DMS114 treated with DMSO at 0.1 percent for 48 hours (cell line): ENCODE data around the gene TRPV6.

Source experiments
- DNase-seq: peaks from one replicate; lab custom pipeline; 2025; ENCODE audit not compliant: unreplicated experiment; lab: John Stamatoyannopoulos, UW

TRPV6 gene

DNA sequence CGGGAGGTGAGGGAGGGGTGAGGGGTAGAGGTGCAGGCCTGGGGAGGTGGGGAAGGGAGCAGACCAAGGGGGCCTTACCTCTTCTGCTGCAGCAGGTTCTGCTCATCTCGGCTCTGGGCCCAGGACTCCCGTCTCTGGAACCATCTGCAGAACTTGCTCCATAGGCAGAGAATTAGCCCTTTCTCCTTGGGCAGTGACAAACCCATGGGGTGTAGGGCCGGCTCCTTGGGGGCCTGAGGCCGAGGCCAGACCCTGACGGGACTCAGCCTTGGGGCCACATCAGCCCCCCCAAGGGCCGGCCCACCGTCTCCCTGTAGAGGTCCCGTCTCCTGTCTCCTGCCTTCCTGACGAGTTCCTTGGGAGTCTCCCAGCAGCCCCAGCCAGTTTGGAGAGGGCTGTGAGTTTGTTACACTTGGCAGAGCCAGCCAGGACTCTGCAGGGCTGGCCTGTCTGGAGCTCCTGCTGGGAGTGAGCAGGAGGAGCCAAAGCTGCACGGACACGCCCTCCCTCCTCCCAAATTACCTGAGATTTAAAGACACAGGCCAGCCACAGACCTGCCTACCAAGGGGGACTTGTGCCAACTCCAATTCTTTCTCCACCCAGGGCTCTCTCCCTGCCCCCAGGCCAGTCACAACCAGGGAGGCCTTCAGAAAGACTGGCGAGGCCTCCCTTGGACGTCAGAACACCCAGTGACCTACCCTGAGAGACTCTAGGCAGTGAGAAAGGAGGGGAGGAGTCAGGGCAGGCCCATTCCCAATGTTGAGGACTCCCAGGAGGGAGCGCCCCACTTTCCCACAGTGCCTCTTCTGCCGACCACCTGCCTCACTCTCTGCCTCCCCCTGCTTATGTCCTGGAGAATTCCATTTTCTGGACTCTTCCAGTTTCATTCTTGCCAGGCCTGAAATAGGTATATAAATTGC, at the start of gene TRPV6:
TSS of gene TRPV6 (minus strand) at position 435 of the 920 bp plus-strand sequence.
- DNase-seq, result no peak

DNA sequence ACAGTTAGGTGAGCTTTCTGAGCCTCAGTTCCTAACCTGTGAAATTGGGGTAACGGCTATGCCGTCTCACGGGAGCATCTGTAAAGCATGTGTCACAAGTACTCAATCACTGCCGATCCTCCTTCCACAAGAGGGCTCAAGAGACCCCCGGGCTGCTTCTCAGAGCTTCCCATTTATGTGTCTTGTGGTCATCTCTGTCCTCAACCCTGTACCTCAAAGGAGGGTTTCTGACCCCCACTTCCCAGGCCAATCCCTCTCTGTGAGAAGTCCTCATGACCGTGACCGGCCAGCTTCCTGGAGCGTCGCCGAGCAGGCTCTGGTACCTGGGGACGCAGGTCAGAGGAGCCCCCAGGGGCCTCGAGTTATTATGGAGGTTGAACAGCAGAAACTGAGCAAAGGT, 48.5 kb upstream of the TRPV6 start:
- no peak for DNase-seq

DNA sequence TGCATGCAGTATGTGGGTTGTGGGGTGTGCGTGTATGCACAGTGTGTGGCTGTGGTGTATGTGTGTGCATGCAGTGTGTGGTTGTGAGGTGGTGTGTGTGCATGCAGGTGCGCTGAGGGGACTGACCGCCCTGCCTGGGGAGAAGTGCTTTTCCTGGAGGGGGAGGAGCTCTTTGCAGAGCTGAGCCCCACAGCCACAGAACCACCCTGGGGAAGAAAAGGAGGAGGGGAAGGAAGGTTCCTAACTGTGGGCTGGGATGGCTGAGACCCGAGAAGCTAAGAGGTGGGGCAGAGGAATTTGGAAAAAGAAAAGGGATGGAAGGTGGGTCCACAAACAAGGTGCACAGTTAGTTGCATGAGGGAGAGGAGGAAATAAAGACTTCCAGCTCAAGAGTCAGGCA, 48.1 kb upstream of the TRPV6 start, which contains the start of gene TRPV5:
TSS of gene TRPV5 (minus strand) at position 123 of the 400 bp plus-strand sequence. CDS start 287 bp downstream, outside the sequence.
- no peak for DNase-seq

GRCh38 chr7:142933092-142933475, 47.5 kb upstream of the TRPV6 start:
- DNase-seq, result no peak

DNA sequence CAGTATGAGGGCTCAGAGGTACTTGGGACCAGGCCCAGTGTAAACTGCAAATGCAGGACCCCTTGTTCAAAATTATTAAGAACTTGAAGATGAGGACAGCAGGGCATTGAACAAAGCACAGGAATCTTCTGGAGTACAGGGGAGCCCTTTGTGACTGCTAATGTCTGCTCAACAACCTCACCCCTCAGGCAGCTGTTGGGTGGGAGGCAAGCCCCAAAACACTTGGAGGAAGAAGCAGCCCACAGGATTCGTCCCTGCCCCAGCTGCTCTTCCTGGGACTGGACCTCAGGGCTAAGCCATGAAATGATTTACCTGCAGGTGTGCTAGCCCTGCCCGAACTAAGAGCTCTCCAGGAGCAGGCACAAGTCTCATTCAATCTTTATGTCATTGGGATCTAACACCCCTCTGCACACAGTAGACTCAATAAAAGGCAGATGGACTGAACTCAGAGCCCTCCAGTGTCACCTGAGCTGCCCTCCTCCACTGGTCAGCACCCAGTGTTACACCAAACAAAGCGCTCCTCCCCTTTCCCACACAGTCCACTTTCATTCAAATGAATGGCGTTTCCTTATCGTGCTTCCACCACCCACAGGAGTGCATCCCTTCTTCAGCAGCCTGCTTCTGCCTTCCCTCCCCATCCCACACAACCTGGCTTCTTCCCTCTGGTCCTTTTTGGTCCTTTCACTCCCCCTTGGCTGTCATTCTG, 47.0 kb upstream of the TRPV6 start:
- DNase-seq, result no peak

DNA sequence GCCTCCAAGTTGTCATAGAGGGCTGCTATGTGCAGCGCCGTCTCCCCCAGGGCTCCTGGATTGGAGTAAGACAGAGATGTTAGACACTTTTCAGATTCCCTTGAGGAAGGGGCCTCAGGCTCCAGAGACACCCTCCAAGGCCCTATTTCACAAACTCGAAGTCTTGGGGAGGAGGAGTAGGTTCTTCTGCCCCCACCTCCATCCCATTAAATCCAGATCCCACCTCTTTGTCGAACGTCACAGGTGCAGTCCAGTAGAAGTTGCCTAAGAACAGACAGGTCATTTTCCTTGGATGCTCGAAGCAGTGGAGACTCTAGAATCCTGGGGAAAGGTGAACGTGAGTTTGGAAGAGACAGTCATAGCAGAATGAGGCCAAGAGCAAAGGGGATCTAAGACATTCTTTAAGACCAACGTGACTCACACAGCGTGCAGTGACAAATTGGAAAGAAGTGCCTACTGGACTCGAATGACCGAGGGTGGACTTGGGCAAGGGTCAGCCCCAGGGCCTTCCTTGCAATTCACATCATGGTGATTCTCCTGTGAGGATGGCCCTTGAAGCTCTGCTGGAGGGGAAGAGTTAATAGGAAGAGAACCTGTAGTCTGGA, 44.7 kb upstream of the TRPV6 start:
- no peak for DNase-seq

DNA sequence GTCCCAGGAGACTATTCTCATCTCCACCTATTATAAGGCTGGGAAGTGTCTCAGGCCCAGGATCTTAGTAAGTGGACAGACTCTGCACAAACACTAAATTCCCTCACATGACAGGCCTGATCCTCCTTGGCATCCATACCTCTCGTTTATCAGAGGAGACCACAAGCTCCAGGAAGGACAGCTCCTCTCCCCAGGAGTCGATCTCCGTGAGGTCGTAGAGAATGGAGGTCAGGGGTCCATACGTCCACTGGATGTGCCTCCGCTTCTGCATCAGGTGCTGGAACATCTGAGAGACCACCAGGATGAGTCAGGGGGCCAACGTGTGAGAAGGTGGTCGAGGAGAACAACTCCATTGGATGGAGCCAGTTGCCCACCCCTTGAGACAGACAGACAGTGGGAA, 42.4 kb upstream of the TRPV6 start:
- no peak for DNase-seq

- no peak for DNase-seq
Observed at GRCh38 chr7:142927085-142927745, 41.7 kb upstream of the TRPV6 start.

GRCh38 chr7:142925413-142925812, 39.9 kb upstream of the TRPV6 start:
- no peak for DNase-seq

DNA sequence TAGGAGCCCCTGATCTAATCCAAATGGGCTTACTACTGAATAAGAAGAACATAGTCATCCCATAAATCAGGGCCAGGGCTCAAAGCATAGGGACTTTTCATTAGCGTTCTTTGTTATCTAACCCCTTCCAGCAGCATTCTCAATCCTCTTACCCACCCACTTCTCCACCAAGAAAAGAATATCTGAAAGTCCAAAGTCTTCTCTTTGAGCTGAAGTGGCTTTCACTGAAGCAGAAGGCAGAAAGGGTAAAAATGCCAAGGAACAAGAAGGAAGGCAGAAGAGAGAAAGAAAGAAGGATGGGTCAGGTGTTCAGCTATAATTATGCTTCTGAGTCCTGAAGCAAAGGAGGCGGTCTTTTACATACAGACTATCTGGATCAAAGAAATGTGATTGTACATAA, 37.8 kb upstream of the TRPV6 start:
- DNase-seq, result no peak

DNA sequence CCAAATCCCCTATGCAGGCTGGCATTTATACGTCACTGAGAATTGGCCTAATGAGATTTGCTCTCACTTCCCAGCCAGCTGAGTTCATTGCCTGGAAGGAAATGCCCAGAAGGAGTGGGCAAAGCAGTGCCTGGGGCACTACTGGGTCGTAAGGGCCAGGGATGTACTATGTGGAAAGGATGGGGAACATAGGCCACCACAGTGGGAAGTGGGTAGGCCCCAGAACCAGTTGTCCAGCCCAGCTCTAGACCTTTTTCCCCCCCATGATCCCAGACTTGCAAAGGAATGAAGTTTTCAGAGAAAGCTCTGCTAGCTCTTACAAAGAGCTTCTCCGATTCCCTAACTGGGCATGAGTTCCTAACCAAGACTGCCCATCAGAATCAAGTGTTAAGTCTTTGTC, 34.1 kb upstream of the TRPV6 start:
- DNase-seq, result no peak

DNA sequence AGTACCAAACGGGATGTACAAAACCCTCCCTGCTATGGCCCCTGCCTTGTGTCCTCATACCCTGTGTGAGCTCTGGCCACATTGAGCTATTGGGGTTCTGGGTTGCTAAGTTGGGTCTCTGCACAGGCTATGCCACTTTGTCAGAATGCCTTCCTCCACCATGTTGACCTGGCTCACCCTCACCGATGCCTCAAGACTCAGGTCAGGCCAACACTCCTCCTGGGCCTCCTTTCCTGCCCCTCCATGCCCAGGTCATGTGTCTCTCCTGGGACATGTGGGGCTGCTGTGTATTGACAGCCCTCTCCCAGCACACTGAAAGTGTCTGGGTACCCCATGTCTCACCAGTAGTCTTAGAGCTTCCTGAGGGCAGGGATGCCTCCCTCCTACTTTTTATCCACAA, 33.4 kb upstream of the TRPV6 start:
- DNase-seq, result no peak

GRCh38 chr7:142917447-142917846, 31.9 kb upstream of the TRPV6 start:
- DNase-seq, result no peak

- DNase-seq, result no peak
Observed at GRCh38 chr7:142916508-142916907, 31.0 kb upstream of the TRPV6 start.

- DNase-seq, result no peak
Observed at GRCh38 chr7:142915315-142915714, 29.8 kb upstream of the TRPV6 start.

DNA sequence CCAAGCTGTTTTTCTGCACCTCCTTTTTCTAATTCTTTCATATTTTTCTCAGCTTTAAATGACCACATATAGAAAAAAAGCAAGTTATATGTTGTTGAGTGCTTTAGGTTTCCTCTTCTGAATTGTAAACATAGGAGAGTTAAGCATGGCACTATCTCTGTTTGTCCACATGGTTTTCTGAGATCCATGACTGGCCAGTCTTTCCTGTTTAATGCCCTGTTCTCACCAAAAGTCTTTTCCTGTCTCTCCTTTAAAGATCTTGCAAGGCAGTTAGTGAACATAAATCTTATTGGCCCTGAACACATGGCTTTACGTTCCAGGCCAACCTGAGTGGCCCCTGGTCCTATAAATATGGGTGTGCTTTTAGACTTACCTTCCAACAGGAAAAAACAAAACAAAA, 28.6 kb upstream of the TRPV6 start:
- DNase-seq, result no peak

DNA sequence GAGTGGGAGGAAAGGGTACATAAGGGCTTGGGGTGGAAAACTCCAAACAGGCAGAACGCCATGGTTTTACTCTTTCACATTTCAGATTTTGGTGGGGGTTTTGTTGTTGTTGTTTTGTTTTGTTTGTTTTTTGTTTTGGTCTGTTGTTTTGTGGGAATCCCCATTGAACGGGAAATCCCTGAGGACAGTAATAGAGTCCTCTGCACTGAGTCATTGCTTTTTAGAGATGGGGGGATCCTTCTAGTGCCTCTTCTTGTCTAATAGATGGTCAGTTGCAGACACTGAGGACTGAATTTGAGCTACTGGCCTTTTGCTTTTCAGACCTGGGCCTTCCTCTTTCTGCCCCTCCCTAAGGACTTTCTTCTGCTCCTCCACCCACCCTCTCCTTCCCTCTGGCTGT, 28.0 kb upstream of the TRPV6 start:
- DNase-seq, result no peak

DNA sequence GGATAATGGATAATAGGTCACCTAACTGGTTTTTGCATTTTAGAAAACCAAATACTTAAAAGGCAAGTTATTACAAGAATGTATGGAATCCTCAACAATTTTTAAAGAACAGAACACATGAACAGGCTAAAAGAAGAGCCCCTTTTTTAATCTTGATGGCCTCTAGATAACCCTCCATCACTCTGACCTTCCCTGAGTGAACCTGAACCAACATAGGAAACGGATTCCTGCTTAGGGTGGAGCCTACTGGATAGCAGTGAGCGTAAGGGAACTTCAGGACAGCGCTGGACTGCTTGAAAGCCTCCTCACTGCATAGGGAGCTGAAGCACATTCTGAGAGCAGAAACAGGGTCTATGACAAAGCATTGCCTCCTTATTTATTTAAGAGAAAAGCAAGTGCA, 27.5 kb upstream of the TRPV6 start:
- no peak for DNase-seq

- no peak for DNase-seq
Observed at GRCh38 chr7:142910481-142910880, 24.9 kb upstream of the TRPV6 start.

GRCh38 chr7:142910031-142910433, 24.5 kb upstream of the TRPV6 start:
- DNase-seq, result no peak
